CD4-positive, alpha-beta T cell treated with Interleukin-21 for 1 hour (primary cell): ENCODE measurements around the gene SRMS.
A peak's percentile ranks its signal among the peaks of the same experiment; 100 is the strongest.

Source experiments
- DNase-seq: peaks from one replicate; pipeline ENCODE4 v3.0.0-alpha.2; 2020

Gene SRMS

DNA sequence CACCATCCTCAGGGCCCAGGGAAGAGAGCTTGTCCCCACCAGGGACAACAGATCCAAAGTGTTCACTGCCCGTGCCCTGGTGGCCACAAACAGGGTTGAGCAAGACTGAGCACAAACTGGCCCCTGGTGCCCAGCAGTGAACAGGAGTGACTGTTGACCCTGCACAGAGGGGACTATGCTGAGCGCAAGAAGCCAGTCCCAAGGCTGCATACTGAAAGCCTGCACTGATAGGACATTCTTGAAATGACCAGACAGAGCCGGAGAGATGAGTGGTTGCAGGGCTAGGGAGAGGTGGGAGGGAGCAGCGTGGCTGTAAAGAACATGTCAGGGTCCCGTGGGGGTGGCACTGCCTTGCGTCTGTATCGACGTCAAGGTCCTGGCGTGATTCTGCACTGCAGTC is 3.5 kb upstream of the SRMS start:
- no peak for DNase-seq

DNA sequence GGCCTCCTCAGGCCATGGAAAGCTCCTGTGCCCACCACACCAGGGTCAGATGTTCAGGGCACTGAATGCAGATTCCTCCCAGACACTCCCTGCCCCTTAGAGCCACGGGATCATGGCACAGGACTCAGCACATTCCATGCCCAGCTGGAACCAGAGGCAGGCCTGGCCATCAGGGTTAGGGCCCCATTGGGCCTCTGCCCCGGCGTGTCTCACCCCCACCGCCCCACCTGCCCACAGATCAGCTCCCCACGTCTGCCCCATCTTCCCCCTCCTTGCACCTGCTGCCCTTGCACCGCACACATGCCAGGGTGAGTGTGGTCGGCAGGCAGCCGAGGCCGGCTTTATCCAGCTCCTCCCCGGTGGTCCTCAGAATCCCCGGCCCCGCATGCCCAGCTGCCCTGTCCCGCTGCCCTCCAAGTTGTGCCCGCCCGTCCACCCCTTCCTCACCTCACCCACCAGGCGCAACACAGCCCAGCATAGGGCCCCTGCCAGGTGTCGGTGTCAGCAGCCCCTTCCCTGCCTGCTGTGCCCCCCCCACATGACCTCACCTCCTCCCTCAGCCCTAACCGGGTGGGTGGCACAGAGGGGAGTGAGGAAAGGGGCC is 2.2 kb upstream of the SRMS start:
- no peak for DNase-seq

DNA sequence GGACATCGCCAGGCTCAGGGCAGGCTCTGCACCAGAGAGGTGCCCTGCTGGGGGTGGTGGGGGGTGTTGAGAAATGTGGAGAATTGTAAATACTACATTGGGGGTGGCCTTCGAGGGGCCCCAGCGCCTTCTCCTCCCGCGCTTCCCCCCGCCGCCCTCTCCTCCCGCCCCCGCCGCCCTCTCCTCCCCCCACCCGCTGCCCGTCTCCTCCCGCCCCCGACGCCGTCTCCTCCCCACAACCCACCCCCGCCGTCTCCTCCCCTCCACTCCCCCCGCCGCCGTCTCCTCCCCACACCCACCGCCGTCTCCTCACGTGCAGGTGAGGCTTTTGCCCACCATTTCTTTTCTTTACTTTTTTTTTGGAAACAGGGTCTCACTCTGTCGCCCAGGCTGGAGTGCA is 1.5 kb upstream of the SRMS start:
- no peak for DNase-seq

DNA sequence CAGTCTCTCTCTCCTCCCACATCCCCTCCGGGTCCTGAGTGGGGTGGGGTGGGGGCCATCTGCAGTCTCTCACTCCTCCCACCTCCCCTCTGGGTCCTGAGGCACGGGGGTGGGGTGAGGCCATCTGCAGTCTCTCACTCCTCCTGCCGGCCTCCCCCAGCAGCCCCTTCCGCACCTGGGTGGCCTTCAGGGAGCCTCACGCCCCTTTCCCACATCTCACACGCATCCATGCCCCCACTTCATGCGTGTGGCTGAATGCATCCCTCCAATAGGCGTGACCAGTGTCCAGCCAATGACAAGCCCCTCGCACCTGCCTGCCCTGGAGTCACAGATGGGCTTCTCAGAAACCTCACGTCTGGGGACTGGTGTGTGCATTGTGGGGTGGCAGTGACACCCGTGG is 993 bp upstream of the SRMS start:
- no peak for DNase-seq

DNA sequence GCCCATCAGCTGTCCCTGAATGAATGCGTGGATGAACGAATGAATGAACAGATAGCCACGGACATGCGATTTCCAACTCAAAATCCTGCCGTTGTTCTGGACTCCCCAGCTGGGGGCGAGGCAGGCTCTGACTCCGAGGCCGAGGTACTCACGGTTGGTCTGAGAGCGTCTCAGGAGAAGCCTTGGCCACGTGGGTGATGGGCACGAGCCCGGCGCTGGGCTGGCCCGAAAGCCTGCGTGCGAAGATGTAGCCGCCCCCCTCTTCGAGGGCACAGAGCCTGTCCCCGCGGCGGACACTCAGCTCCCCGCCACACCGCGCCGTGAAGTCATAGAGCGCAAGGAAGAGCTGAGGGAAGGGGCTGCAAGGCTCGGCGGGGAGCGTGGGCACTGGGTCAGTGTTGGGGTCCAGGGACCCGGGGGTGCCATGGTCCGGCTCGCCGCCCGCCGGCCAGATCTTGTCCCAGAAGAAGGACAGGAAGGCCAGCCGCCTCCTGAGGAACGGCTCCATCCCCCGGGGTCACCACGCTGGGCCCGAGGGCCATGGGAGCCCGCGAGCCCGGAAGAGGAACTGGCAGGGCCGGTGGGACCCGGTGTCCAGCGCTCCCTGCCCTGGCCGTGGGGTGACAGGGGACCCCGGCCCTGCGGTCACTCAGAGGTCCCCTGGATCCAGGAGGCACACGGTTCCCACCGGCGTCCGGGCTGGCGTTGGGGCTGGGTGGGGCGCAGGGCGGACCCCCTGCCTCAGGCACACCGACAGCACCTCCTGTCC is 409 bp downstream of the SRMS start:
- no peak for DNase-seq

DNA sequence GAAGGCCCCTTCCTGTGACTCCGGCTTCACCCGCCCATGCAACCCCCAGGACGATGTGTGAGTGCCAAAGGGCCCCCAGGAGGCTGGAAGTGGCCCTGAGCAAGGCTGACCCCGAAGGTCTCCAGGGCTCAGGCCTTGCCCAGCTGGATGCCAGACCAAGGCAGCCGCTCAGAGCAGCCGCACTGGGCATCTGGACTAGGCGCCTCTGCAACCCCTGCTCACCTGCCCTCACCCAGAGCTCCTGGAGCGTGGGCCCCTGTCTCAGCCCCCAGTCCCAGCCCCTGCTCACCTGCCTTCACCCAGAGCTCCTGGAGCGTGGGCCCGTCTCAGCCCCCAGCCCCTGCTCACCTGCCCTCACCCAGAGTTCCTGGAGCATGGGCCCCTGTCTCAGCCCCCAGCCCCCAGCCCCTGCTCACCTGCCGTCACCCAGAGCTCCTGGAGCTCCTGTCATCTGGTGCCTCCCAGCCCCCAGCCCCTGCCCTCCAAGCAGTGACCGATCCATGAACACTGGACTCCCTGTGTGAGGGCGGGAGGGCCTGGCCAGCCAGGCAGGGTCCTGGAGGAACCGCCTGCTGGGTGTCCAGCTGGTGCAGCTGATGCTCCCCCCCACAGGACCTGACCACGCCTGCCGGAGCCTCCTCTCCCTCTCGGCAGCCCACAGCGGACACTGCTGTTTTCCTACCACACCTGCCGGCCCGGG is 1.1 kb downstream of the SRMS start:
- DNase-seq = no peak

DNA sequence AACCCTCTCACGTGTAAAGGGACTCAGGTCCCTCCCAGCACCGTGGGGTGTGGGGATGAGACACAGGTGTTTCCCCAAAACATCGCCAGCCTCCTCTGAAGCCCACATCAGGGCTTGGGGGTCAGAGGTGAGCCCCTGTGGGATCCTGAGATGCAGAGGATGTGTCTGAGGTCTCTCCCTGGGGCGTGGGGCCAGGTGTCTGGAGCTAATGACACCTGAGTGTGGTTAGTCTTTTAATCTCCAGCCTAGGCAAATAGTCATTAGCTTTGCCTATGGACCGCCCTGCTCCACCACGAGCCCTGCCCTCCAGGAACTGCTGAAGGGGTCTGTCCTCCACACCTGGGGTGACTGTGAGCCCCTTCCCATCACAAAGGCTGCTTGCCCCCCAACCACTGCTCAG is 1.7 kb downstream of the SRMS start:
- no peak for DNase-seq

DNA sequence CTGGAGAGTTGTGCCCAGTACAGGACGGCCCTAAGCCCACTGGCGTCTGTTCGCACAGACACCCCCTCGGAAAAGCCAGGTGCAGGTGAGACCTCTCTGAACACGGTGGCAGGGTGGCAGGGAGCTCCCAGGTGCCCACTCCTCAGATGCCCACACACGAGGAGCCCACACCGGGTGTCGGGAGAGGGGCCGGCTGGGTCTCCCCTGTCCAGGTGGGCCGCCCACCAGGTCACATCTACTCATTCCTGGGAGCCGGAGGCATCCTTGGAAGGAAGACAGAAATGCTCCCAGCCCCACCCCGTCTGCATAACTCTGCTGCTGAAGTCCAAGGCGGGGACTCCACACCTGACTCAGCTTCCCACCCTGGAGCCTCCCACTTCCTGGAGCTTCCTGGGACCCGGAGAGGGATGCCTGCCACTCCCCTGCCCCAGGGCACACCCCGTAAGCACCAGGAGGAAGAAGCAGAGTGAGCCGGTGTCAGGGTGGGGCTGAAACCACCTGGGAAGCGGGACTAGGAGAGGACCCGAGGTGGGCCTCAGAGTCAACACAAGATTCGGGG is 2.5 kb downstream of the SRMS start:
- no peak for DNase-seq

DNA sequence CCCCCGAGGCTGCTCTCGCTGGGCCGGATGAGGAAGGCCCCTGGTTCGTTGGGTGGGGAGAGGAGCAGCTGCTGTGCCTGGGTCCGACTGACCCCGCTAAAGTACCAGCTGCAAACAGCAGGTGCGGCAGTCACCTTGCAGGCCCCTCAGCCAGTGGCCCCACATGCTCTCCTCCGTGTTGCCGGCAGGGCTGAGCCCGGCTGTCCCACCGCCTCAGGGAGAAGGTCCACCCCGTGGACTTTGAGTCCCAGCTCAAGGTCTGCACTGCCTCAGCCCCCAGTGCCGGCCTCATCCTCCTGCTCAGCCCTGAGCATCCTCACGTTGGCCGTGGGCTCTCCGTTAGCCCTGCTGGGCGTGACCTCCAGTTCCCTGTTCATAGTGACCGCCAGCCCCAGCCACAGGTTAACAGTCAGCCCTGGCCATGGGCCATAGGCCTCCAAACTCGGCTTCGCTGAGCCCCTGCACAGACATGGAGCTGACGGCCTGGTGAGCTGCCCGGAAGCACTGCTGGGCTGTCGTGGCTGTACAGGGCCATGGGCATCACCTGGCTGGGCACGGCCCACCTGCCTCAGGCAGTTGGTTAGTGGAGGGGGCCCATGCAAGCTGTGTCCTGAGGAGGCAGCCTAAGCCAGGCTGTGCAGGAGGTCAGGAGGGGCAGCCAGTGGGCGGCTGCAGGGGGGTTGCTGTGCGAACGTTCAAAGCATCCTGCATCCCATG is 3.1 kb downstream of the SRMS start:
- DNase-seq = no peak

DNA sequence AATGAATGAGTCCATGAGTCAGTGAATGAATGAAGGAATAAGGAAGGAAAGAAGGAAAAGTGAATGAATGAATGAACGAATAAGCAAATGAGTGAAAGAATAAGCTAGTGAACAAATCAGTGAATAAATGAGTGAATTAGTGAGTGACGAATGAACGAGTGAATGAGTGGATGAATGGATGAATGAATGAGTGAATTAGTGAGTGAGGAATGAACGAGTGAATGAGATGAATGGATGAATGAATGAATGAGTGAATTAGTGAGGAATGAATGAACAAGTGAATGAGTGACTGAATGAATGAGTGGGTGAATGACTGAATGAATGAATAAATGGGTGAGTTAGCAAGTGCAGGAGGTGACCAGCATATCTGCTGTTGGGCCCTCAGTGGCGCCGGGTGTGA is 3.8 kb downstream of the SRMS start:
- no peak for DNase-seq

DNA sequence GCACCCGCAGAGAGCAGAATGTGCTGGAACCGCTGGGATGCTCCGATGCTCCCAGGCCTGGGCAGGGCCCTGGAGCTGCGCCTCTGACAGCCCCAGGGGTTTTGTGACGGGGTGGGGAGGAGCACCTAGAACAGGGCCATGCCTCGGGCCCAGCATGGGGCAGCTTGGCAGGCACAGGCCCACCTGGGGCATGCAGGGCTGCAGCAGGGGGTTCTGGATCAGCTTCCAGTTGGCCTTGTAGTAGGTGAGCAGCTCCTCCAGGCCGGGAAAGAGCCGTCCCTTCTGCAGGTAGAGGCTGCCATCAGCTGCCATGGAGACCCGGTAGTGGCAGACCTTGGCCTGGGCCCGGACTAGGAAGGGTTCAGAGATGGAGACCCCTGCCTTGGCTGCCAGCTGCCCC is 4.4 kb downstream of the SRMS start:
- DNase-seq = no peak

DNA sequence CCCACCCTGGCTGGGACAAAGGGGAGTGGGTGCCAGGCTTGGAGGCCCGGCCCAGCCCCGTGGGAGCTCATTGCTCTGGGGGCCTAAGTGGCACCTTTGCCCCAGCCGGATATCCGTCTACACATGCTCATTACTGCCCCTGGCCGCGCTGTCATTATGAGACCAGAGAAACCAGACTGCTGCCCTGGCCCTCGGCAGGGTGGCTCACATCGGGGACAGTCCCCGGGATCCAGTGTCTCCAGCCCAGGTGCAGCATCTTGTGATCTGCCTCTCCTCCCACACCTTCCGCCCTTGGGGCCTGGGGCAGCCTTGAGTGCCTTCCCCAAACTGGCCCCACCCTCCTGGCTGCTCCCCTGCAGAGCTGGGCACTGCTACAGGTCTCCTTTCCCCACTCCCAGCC is 4.9 kb downstream of the SRMS start:
- no peak for DNase-seq

DNA sequence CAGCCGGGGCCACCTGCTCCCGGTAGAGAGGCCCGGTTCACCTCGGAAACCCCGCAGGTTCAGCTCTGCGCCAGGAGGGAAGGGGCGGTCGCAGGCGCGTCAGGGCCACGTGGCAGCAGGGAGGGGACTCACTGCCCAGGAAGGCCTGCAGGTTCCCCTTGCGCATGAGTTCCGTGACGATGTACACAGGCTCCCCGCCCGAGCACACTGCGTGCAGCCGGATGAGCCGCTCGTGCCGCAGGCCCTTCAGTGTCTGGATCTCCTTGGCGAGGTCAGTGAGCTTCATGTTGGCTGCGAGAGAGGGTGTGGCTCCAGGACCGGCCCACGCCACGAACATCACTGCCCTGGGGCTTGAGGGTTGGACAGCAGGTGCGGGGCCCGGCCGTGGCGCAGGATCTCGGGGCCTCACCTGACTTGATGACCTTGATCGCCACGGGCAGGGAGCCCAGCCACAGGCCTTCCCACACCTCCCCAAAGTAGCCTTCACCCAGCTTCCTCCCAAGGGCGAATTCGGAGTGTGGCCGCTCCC is 5.5 kb downstream of the SRMS start:
- DNase-seq = no peak

DNA sequence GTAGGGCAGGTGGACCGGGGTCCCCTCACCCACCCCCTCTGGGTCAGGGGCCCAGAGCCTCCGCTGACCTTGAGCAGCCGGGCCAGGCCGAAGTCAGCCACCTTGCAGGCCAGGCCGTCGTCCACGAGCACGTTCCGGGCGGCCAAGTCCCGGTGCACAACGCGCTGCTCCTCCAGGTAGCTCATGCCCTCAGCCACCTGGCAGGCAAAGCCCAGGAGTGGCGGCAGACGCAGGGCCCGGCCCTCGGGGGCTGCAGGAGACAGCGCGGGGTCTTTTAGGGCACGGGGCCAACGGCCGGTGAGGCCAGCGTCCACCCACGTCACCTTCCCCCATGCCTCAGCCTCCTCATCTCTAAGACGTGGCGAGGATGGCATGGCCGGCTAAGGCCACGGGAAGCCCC is 6.2 kb downstream of the SRMS start:
- DNase-seq = no peak

DNA sequence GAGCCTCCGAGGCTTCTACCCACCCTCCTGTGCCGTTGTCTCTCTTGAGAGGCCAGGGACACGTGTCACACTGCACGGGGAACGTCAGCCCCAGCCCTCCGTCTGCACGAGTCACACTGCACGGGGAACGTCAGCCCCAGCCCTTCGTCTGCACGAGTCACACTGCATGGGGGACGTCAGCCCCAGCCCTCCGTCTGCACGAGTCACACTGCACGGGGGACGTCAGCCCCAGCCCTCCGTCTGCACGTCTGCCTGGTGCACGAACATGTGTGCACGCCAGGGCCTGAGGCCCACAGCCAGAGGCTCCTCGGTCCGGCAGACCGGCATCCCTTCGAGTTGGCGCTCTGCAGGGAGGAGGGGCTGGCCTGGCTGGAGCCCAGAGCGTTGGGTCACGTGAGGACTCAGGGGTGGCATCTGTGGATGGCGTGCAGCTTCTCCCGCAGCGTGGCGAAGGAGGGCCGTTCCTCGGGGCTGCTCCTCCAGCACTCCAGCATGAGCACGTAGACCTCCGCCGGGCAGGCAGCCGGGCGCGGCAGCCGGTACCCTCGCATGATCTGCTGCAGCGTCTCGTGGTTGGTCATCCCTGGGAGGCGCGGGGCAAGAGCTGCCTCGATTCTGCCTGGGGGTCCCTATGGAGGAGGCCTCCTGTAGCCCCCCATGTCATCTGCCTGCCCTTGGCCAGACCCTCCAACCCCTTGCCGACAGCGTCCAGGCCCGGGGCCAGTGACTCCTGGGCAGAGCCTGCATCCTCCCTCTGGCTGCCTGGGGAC is 6.9 kb downstream of the SRMS start:
- no peak for DNase-seq

DNA sequence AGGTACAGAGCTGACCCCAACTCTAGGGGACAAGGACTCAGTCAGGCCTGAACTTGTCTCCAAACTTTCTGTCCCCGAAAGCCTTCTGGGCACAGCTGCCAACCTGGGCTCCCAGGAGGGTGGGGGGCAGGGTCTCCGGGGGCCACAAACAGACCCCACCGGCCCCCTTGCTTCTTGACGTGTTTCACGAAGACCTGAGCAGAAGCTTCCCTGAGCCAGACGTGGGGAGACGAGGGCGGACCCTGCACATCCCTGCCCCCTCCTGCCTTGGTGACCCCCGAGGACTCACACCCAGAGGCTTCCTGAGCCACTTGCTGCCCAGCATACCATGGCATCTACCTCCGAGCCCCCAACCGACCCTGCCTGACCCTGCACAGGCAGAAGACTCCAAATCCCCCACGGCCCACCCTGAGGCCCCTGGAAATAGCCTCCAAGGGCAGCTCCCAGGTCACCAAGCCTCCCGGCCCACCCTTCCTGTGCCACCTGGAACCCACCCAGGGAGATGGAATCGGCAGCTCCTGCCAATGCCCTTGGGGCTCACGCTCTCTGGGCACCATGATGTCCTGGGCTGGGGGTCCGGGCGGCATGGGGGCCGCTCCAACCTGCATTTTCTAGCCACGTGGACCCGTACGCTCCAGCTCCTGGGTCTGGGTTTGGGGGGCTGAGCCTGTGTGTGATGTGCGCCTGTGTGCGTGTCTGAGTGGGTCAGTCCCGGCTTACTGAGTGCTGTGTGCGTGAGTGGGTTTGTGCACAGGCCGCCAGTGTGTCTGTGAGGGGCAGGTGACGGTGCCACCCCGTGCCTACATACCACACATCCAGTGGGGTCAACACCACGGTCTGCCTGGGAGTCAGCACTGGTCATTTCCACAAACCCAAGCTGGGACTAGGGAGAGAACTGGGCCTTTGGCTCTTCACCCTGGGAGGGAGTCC is 7.8 kb downstream of the SRMS start:
- no peak for DNase-seq

DNA sequence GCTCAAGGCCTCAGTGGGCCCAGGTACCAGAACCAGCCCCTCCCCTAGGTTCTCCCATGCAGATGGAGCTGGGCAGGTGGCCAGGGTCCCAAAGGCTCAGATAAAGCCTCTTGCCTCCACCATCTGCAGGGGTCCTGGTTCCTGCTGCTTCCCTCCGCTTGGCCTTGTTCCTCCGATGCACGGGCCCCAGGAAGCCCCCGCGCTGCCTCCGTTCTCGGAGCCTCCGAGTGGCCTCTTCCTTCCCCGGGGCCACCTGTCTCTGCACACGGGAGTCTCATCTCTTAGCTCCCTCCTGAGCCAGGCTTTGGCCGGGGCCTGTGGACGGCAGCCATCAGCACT is 8.5 kb downstream of the SRMS start:
- DNase-seq = no peak

DNA sequence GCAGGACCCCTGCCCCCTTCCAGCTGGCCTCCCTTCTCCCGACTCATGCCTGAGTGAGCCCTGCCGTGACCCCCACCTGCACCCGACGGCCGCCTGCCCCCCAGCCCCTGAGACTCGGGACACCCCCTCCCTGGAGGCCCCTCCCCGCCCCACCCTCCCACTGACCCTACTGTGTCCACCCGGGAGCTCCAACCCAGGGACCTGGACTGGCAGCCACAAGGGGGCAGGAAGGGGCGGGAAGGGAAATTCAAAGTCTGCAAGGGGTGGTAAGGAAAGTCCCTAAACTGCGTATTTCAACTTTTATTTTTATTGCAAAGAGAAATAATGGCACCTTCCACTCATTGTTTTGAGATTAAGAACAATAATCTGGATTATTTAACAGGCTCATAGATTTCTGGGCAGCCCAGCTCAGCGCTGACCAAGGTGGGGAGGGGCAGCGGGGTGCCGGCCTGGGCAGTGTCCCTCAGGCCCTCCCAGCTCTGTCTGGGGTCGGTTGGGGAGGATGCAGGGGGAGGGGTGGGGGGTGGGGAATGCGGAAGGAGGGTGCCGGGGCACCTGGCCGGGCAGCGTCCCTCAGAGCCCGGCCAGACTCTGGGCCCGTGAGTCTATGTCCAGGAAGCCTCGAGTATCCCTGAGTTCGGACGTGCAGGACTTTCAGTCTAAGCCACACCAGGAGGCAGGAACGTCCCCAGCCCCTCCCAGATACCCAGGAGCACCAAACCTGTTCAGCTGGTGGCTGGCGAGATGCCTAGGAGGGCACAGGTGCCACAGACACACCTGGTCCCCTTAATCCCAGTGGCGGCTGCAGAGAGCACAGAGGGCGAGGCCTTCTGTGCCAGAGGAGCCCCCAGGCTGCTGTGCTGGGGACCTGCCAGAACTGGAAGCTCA is 9.1 kb downstream of the SRMS start:
- DNase-seq = peak; percentile 71

DNA sequence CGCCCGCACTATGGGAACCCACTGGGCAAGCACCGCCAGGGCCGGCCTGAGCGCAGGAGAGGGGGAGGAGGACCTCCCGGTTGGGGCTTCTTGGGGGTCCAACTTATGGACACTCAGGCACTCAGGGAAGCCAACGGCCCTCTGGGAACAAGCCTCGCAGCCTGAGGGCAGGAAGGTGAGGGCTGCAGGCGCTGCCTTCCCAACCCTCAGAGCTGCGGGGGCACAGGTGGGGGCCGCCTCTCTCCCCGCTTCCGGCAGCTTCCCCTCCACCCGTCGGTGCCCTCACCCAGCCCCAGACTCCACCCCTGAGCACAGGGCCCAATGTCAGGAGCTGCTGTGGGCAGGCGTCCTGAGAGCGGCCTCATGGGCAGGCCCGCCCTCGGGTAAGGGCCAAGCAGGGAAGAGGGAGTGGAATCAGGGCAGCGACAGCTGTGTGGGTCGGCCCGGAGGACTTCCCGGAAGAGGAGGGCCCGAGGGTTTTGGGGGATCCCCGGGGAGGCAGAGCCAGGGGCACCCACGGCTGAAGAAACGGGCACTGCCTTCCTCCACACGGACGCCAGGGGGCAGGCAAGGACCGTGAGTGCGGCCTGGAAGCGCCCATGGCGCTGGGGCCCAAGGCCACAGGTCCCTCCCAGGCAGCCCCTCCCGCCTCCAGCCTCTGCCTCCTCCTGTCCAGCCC is 9.9 kb downstream of the SRMS start:
- peak; percentile 97 for DNase-seq
